GM12872 (cell line): ENCODE measurements around the gene TOP3B.

Source experiments
- CTCF ChIP-seq: IDR thresholded peaks from 3 replicates; pipeline ENCODE4 v1.5.1; 2011; ENCODE audit warnings: low read depth, mild to moderate bottlenecking, low read length, moderate library complexity; ENCODE audit not compliant: insufficient read depth

Gene TOP3B

GRCh38 chr22:22006596-22006990, 24.0 kb upstream of the TOP3B start:
- no peak for TF ChIP-seq CTCF

GRCh38 chr22:22005945-22006595, 23.5 kb upstream of the TOP3B start:
- no peak for TF ChIP-seq CTCF

- TF ChIP-seq CTCF: no peak
These were observed 20.6 kb upstream of the TOP3B start for GRCh38 chr22:22003233-22003632.

GRCh38 chr22:22002526-22003055, 20.0 kb upstream of the TOP3B start:
- TF ChIP-seq CTCF: no peak

GRCh38 chr22:22001664-22002525, 19.3 kb upstream of the TOP3B start:
- no peak for TF ChIP-seq CTCF

- no peak for TF ChIP-seq CTCF
These were observed 16.1 kb upstream of the TOP3B start for GRCh38 chr22:21998595-21999247.

GRCh38 chr22:21996175-21996720, 13.7 kb upstream of the TOP3B start:
- TF ChIP-seq CTCF: no peak
